Heart right ventricle (tissue), 16 donors: ENCODE measurements around the gene EFCAB12. TPM values are rescaled to one million over a fixed set of nuclear protein-coding genes. Genes with fewer than 3 reads are reported as not detected.
"Not testable (repeated sequence)": the region's sequence is repeated elsewhere in the genome, so short reads cannot be mapped to it uniquely, and the experiment has no call there.

Experiments
- ATAC-seq, 8 donors: fragments of 200-7000 bp; cut with Tn5 transposase; one replicate each; pipeline ENCODE4 v1.9.1; 2020; ENCODE audit warnings: mild to moderate bottlenecking in 8 of 8, moderate library complexity in 8 of 8, moderate number of reproducible peaks in 1 of 8
- DNase-seq, 2 donors: peaks; one replicate each; pipeline ENCODE4 v3.0.0-alpha.2; 2020
- H3K27ac ChIP-seq, 10 donors: fragments of 200-600 bp; sonication (generic) in 2 of 10; one replicate each; pipeline versions ENCODE4 v1.5.0 to v1.8.0; 2020 to 2022; ENCODE audit warnings: mild to moderate bottlenecking in 3 of 10
- H3K27me3 ChIP-seq, 7 donors: fragments of 200-600 bp; one replicate each; pipeline ENCODE4 v1.8.0; 2021 to 2022; ENCODE audit warnings: mild to moderate bottlenecking in 2 of 7
- H3K36me3 ChIP-seq, 9 donors: fragments of 200-600 bp; sonication (generic) in 1 of 9; one replicate each; pipeline versions ENCODE4 v1.5.0 to v1.8.0; 2020 to 2022; ENCODE audit warnings: mild to moderate bottlenecking in 2 of 9
- H3K4me1 ChIP-seq, 9 donors: fragments of 200-600 bp; sonication (generic) in 1 of 9; one replicate each; pipeline versions ENCODE4 v1.5.0 to v1.8.0; 2020 to 2022; ENCODE audit warnings: mild to moderate bottlenecking in 4 of 9
- H3K4me3 ChIP-seq, 10 donors: fragments of 200-600 bp; sonication (generic) in 2 of 10; one replicate each; pipeline versions ENCODE4 v1.5.0 to v1.8.0; 2020 to 2022; ENCODE audit warnings: mild to moderate bottlenecking in 7 of 10, moderate library complexity in 2 of 10
- H3K9me3 ChIP-seq, 11 donors: fragments of 200-600 bp in 10 of 11; sonication (generic) in 2 of 11; one replicate each; pipeline versions ENCODE4 v1.5.0 to v1.8.0; 2013 to 2022; ENCODE audit warnings: mild to moderate bottlenecking in 2 of 11, control low read depth in 1 of 11, moderate library complexity in 1 of 11
- CTCF ChIP-seq, 9 donors: fragments of 200-600 bp; sonication (generic) in 2 of 9; IDR thresholded peaks; one replicate each; pipeline versions ENCODE4 v1.5.0 to v1.8.0; 2021 to 2022; ENCODE audit warnings: antibody characterized with exemption in 9 of 9, mild to moderate bottlenecking in 5 of 9, moderate library complexity in 1 of 9
- WGBS, 2 donors: extraction: QIAGEN DNeasy Blood & Tissue Kit; methylation state at CpG; one replicate each; pipeline ENCODE4 v1.1.7; 2013; ENCODE audit warnings: inconsistent platforms in 1 of 2; 5-methylcytosine and 5-hydroxymethylcytosine counted together
- intact Hi-C, 10 donors: fragments of 100-400 bp; cut with DNase I; formaldehyde crosslinking; loops; one replicate each; pipeline versions ENCODE4 v1.11.1 to v1.14.2; 2022
- polyA plus RNA-seq, 2 donors: library from polyadenylated mRNA; stranded (reverse); fragments of 200-250 nt; gene quantifications; one replicate each; pipeline ENCODE4 v1.2.3, GENCODE V29; 2013
- total RNA-seq, 10 donors: library from RNA; stranded (reverse); fragmentation: NEBNext Ultra II Directional in 3 of 10; extraction: Animal tissue kit (Norgen Biotek cat#: 25700) in 3 of 10; gene quantifications; one replicate each; pipeline versions ENCODE4 v1.2.1 to v1.2.4, GENCODE V29; 2021 to 2023
- donor health status: Arrhythmogenic right ventricular cardiomyopathy.
- donor health status: ischemic (EF 13 %, LVEDD 7.1; RV severe dilation, severe dysfunction).
- donor health status: healthy with polysubstance abuse.
- donor health status: DM: no; HTN: yes; CAD: no.
- donor health status: DM: no; HTN: no; CAD: no.
- donor health status: ischemic (EF 25% LVEDD 6.9; RV normal size, moderate dysfunction).
- donor health status: ischemic (EF 25% LVEDD 5.7; RV mildly dilated, moderate dysfunction).
- donor health status: healthy.
- donor health status: DM: yes; HTN: yes; CAD: no.
- donor health status: Ischemic cardiomyopathy.
- donor health status: ischemic (EF 35%, LVEDD 5.7; RV mildly dilated, moderate dysfunction).
- donor health status: nonischemic (EF 11% LVEDD 7.7; RV severe dilation, severe dysfunction).
- donor health status: DM: yes; HTN: yes; CAD: no.
- donor health status: PGD.
- donor health status: ischemic (EF 29% LVEDD 5.4; RV normal size, mild dysfunction).
- donor health status: nonischemic (EF 23%, LVEDD 6.1; RV moderate dilation, normal function).

Gene EFCAB12
- total and polyA plus RNA-seq, 12 donors: 0.10 to 0.23 (median 0.15) TPM; not detected in 7

GRCh38 chr3:129399895-129400357, 28.5 kb downstream of the EFCAB12 start:
- peak overlapping the region; percentile 82 to 95 (median 90) for H3K27ac ChIP-seq
- WGBS, 2 donors: 48 to 50% methylated on average over 8 of the region's 8 CpGs
- ATAC-seq (peak in 7 of 8 donors; percentile 5 to 26 (median 17)), DNase-seq (no peak)
- intact Hi-C loops: loop anchor here in 2 of 10 donors (5.0 to 10.0 kb wide), 2 partner anchors 37 to 425 kb away; partner anchors contain the start of gene MBD4 (in 1 of the 2)
- no peak for TF ChIP-seq CTCF (IDR thresholded peaks at IDR 0.05)
- H3K4me3 ChIP-seq: peak overlapping the region in 9 of 10 donors; percentile 67 to 98 (median 86)
- no peaks in the 10 kb centered on the region for H3K9me3 ChIP-seq
- peaks cover 0 to 42% (median 14%) of the 10 kb centered on the region in 9 donors for H3K4me1 ChIP-seq
- H3K27me3 ChIP-seq: no peaks in the 10 kb centered on the region
- H3K36me3 ChIP-seq: peaks cover 0 to 27% (median 0%) of the 10 kb centered on the region in 9 donors

- no peaks in the 10 kb centered on the region for H3K9me3 ChIP-seq
- H3K4me3 ChIP-seq: peak overlapping the region; percentile 67 to 98 (median 85)
- H3K27ac ChIP-seq: peak overlapping the region; percentile 82 to 95 (median 90)
- ATAC-seq (peak; percentile 86 to 97 (median 92)), DNase-seq (peak; percentile 52 to 92)
- H3K27me3 ChIP-seq: no peaks in the 10 kb centered on the region
- TF ChIP-seq CTCF (IDR thresholded peaks at IDR 0.05): peak; percentile 67 to 93 (median 82)
- H3K4me1 ChIP-seq: peaks cover 0 to 44% (median 14%) of the 10 kb centered on the region in 9 donors
- H3K36me3 ChIP-seq: peaks cover 0 to 27% (median 0%) of the 10 kb centered on the region in 9 donors
- intact Hi-C loops: loop anchor here in 2 of 10 donors (5.0 to 10.0 kb wide), 2 partner anchors 38 to 425 kb away; partner anchors contain the start of gene MBD4 (in 1 of the 2)
- WGBS, 2 donors: 1% methylated on average over 25 of the region's 25 CpGs
Measured at GRCh38 chr3:129399145-129399894, 29.1 kb downstream of the EFCAB12 start.

GRCh38 chr3:129398803-129399144, 29.7 kb downstream of the EFCAB12 start:
- DNase-seq (no peak), ATAC-seq (peak in 6 of 8 donors; percentile 12 to 38 (median 24))
- intact Hi-C loops: loop anchor here in 2 of 10 donors (5.0 to 10.0 kb wide), 2 partner anchors 39 to 426 kb away; partner anchors contain the start of gene MBD4 (in 1 of the 2)
- TF ChIP-seq CTCF (IDR thresholded peaks at IDR 0.05): no peak
- peak overlapping the region; percentile 82 to 95 (median 90) for H3K27ac ChIP-seq
- peaks cover 0 to 27% (median under 1%) of the 10 kb centered on the region in 9 donors for H3K36me3 ChIP-seq
- H3K9me3 ChIP-seq: no peaks in the 10 kb centered on the region
- WGBS, 2 donors: 1% methylated on average over 18 of the region's 18 CpGs
- H3K4me1 ChIP-seq: peaks cover 0 to 48% (median 14%) of the 10 kb centered on the region in 9 donors
- H3K27me3 ChIP-seq: no peaks in the 10 kb centered on the region
- H3K4me3 ChIP-seq: peak overlapping the region; percentile 67 to 98 (median 85)

- DNase-seq, H3K9me3 ChIP-seq, ATAC-seq, H3K27me3 ChIP-seq, H3K4me3 ChIP-seq: not testable (repeated sequence)
- peaks cover 0 to 73% (median 28%) of the 10 kb centered on the region in 9 donors for H3K4me1 ChIP-seq
- peaks cover 0 to 74% (median 13%) of the 10 kb centered on the region in 9 donors for H3K36me3 ChIP-seq
- H3K27ac ChIP-seq: peak overlapping the region in 2 of 10 donors; percentile 10 to 51
- intact Hi-C loops: loop anchor here in 1 of 10 donors (10.0 kb wide), 1 partner anchor 431 kb away; no protein-coding TSS in a partner anchor
- WGBS, 2 donors: 80 to 83% methylated on average over 13 to 14 of the region's 17 CpGs
Measured at GRCh38 chr3:129393760-129394564, 34.5 kb downstream of the EFCAB12 start.
